EH (cell line): ENCODE results near the gene DTX3.
"Not testable (repeated sequence)": the region's sequence is repeated elsewhere in the genome, so short reads cannot be mapped to it uniquely, and the experiment has no call there.

Source experiments
- DNase-seq: peaks from one replicate; pipeline ENCODE4 v3.0.0-alpha.2; 2015; ENCODE audit warnings: low read depth

The DTX3 gene, protein sequence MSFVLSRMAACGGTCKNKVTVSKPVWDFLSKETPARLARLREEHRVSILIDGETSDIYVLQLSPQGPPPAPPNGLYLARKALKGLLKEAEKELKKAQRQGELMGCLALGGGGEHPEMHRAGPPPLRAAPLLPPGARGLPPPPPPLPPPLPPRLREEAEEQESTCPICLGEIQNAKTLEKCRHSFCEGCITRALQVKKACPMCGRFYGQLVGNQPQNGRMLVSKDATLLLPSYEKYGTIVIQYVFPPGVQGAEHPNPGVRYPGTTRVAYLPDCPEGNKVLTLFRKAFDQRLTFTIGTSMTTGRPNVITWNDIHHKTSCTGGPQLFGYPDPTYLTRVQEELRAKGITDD

DNA sequence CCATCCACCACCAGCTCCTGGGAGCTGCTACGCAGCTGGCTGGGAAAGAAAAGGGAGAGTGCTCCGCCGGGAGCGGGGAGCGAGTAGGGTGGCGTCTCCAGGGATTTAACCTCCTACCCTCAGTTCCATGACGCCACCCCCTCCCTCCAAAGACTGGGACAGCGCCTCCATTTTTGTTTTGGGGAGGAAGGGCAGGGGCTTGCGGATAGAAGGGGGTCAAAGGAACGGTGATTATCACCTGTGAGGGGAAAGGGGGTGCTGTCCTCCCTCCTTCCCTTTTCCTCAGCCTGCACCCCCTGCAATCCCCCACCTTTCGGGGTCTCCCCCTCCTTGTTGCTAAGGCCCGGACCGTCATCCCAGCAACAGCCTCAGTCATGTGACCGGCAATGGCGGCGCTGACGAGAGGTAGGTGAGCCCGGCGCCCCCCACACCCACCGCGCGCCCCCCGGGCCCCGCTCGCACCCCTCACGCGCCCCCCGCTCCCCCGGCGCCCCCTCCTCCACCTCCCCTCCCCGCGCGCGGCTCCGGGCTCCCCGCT is at the start of gene DTX3:
Gene DTX3 (plus strand): TSS at position 371 of the 538 bp plus-strand sequence. CDS start 1,694 bp downstream, outside the sequence.
- DNase-seq, result peak; percentile 41

DNA sequence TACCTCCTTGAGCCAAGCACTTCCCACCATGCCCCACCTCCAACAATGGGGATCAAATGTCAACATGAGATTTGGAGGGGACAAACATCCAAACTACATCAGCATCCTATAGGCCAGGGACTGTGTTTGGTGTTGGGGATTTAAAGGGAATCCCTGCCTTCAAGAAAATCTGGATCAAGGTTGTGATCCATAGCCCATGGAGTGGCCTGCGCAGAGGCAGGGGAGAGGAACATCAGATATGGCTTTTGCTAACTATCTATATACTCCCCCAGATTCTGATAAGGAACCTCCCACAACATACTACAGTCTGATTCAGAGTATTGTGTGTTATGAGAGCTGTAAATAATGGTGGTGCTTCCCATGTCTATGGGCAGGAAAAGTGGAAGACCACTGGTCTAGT is 49.7 kb upstream of the DTX3 start:
- no peak for DNase-seq

DNA sequence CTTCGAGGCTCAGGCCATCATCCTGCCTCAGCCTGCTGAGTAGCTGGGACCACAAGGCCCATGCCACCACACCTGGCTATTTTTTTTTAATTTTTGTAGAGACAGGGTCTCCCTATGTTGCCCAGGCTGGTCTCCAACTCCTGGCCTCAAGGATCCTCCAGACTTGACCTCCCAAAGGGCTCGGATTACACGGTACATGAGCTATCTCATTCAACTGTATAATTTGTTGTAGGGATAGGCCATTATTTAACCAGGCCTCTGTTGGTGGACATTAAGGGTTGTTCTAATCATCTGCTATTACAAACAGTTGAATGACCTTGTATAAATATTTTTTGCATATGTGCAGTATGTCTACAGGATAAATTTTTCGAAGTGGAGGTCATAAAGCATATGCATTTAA is 45.8 kb upstream of the DTX3 start:
- DNase-seq, result no peak

DNA sequence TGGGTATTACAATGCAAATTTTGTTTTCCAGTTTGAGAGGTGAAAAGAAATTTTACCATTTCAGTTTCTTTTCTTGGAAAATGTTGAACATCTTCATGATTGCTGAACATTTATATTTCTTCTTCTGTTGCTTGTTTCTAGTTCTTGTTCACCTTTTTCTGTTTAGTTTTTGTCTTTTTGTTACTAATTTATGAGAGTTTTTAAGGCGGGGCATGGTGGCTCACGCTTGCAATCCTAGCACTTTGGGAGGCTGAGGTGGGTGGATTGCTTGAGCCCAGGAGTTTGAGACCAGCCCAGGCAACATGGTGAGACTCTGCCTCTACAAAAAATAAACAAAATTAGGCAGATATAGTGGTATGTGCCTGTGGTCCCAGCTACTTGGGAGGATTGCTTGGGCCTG is 44.1 kb upstream of the DTX3 start:
- no peak for DNase-seq

DNA sequence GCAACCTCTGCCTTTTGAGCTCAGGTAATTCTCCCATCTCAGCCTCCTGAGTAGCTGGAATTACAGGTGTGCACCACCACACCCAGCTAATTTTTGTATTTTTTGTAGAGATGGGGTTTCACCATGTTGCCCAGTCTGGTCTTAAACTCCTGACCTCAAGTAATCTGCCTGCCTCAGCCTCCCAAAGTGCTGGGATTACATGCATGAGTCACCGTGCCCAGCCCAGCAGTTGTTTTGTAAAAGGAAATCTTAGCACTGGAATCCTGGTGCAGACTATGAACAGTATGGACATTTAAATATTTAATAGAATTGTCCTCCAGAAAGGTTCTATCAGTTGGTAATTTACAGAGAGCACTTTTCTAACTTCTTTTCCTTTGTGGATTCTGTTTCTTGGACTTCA is 43.5 kb upstream of the DTX3 start:
- peak; percentile 49 for DNase-seq

DNA sequence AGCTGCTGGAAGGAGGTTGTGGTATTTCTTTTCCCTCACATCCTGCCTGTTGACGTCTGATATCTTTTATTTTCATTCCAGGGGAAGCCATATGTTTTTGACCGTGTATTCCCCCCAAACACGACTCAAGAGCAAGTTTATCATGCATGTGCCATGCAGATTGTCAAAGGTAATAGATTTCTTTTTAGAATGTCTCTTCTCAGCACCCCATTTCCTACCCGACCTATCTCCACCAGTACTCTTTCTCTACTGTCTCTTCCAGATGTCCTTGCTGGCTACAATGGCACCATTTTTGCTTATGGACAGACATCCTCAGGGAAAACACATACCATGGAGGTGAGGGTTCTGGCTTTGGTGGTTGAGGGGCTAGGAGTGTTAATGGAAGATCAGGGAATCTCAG is 41.3 kb upstream of the DTX3 start:
- DNase-seq, result no peak

DNA sequence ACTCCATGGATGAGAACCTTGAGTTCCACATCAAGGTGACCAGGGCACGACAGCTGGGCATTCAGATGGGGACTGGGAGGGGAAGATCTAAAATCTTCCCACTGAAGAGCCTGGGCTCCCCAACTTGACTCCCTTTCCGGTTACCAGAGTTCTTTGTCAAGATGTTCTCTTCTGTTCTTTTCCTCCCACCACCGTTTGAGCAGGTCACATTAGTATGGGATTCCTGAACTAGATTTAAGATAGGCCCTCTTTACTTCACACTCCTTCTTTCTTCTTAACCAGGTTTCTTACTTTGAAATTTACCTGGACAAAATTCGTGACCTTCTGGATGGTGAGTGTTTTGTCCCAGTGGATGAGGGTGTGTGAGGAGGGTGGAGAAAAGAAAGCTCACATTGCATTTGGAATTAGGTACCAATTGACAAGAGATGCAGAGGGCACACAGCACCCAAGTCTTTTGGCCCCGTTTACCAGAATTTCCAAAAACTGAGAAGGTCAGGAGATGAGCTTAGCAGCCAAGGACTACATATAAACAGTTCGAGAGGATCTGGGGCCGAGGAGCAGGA is 40.4 kb upstream of the DTX3 start:
- DNase-seq, result no peak

DNA sequence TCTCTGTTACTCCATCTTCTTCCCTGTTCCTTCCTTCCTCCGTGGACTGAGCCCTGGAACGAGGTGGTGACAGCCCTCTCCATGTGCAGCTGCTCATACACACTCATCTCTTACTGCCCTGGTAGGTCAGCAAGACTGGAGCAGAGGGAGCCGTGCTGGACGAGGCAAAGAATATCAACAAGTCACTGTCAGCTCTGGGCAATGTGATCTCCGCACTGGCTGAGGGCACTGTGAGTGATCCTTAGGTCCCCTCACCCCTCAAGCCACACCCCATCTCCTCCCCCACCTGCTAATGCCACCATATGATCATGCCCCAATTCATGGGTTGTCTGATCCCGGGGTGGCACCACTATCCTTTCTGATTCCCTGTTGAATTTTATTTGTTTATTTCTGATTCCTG is 35.8 kb upstream of the DTX3 start:
- no peak for DNase-seq

DNA sequence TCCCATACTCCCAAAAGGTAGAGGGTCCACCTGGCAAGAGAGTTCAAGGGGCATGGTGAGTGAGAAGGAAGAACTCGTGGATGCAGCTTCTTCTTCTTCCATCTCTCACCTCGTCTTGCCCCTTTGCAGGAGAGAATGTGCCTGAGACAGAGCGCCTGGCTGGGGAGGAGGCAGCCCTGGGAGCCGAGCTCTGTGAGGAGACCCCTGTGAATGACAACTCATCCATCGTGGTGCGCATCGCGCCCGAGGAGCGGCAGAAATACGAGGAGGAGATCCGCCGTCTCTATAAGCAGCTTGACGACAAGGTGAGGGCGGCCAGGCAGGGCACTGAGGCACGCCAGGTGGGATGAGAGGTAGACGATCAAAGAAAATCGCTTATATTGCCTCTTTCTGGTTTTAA is 34.8 kb upstream of the DTX3 start:
- DNase-seq, result no peak

DNA sequence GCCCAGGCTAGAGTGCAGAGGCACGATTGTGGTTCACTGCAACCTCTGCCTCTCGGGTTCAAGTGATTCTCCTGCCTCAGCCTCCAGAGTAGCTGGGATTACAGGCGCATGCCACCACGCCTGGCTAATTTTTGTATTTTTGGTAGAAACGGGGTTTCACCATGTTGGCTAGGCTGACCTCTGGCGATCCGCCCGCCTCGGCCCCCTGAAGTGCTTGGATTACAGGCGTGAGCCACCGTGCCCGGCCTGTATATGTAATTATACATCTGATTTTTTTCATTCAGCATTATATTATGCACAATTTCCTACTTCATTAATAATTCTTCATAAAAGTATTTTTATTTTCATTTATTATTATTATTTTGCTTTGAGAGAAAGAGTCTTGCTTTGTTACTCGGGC is 34.2 kb upstream of the DTX3 start:
- not testable (repeated sequence) for DNase-seq

DNA sequence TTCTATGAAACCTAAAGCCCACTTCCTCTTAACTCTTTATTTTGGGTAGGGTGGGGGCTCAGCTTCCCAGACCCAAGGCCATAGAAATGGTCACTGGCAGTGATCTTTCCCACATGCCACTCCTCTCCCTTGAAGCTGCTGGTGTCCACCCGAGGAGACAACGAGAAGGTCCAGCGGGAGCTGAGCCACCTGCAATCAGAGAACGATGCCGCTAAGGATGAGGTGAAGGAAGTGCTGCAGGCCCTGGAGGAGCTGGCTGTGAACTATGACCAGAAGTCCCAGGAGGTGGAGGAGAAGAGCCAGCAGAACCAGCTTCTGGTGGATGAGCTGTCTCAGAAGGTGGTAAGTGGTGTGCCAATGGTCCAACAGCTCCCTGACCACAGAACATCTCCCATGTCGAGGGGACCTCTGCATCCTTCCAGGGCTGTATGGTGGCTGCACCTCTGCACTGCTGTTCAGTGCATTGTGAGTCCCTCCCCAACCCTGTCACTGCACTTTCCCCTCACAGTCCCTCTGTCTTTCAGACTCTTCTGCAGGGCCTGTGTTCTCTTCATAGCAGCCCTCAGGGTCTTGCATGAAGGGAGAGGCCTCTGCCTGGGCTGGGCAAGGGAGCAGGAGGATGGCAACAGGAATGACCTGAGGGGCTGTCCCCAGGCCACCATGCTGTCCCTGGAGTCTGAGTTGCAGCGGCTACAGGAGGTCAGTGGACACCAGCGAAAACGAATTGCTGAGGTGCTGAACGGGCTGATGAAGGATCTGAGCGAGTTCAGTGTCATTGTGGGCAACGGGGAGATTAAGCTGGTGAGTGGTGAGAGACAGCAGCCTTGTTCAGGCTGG is 32.5 kb upstream of the DTX3 start:
- no peak for DNase-seq

DNA sequence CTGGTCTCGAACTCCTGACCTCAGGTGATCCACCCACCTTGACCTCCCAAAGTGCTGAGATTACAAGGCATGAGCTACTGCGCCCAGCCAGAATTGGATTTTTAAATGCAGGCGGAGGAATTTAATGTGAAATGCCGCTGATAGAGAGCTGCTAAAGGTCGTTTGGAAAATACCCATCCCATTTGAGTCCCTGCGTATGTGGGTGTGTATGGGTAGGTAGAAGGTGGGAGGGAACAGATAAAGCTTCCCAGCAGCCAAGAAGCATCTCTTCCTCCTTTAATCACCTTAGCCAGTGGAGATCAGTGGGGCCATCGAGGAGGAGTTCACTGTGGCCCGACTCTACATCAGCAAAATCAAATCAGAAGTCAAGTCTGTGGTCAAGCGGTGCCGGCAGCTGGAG is 29.8 kb upstream of the DTX3 start:
- DNase-seq, result no peak

DNA sequence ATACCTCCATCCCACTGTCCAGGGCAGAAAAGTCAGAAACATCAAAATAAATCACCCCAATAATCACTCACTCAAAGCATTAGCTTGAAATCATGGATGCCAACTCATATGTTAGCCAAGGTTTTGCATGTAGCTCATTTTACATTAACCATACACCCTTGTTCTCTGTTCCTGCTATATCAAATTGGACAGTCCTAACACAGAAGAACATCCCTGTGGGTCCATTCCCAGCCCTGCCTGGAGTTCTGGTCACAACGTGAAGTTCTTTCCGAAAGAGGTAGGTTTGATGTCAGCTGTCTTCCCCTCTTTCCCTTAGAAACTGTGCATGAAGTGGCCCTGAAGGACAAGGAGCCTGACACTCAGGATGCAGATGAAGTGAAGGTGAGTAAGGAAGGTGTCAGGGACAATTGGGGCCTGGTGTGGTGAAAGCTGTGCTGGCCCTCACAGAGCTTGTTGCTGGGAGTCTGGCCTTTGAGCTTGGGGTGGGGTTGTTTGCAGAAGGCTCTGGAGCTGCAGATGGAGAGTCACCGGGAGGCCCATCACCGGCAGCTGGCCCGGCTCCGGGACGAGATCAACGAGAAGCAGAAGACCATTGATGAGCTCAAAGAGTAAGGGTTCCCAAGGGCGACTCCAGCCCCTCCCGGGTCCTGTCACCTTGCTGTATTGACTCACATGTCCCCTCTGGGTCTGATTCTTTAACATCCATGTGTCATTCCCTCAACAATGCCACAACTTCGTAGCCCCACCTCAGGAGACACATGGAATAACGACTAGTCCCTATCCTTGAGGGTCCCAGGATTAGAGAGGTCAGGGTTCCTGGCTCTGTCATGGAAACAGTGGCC is 28.6 kb upstream of the DTX3 start:
- no peak for DNase-seq

DNA sequence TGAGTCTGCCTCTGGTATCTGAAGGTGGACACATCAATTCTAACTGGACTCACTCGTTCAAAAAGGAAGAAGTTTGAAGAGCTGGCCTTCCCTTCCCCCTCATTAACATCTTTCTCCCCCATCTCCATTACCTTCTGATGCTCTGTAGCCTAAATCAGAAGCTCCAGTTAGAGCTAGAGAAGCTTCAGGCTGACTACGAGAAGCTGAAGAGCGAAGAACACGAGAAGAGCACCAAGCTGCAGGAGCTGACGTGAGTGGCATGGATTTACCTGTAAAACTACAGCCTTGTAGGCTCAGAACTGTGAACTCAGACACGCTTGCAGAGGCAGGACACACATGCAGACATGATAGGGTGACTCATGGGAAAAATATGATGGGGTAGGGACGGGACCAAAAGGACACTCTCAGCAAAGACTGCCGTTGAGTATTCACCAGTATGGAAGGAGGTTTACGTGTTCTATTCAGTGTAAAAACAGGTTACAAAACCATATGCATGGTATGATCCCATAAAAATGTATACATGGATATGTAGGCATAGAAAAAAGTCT is 27.9 kb upstream of the DTX3 start:
- peak; percentile 40 for DNase-seq

DNA sequence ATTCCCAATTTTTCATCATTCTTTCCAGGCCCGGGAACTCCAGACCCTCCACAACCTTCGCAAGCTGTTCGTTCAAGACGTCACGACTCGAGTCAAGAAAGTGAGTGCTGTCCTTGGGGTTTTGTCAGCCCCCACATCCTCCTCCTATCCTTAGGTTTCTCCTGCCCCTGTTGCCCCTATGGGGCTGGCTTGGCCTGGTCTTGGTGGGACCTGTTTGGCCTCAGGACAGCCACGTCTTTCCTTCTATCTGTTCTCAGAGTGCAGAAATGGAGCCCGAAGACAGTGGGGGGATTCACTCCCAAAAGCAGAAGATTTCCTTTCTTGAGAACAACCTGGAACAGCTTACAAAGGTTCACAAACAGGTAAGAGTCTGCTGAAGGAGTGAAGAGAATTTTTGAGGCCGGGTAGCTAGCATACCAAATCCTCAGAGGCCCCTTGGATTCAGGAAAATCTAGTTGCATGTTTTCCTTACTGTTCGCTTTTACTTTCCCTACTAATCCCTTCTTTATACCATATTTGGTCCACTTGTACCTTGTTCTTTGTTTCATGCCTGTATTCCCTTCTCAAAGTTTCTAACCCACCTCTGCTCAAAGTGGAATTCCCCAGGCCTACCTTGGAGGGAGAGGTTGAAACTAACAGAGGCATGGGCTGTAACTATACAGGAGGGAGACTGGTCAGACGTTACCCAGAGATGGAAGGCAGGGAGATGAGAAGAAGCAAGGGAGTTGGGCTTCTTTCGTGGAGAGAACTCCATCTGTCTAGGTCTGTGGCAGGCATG is 26.5 kb upstream of the DTX3 start:
- no peak for DNase-seq

DNA sequence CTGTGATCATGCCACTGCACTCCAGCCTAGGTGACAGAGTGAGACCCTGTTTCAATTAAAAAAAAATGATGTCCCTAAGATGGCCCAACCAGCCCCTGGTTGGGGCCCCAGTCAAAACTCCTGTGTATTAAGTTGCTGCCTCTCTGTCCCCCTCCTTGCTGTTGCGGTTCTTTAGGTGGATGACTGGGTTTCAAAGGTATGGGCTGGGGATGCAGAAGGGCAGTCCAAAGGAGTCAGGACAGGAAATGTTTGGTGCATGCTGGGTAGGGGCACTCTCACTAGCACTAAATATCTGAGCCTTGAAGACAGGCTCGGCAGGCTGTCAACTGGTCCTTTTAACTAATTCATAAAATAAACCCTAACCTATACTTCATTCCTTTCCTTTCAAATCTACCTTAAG is 25.6 kb upstream of the DTX3 start:
- peak; percentile 34 for DNase-seq

DNA sequence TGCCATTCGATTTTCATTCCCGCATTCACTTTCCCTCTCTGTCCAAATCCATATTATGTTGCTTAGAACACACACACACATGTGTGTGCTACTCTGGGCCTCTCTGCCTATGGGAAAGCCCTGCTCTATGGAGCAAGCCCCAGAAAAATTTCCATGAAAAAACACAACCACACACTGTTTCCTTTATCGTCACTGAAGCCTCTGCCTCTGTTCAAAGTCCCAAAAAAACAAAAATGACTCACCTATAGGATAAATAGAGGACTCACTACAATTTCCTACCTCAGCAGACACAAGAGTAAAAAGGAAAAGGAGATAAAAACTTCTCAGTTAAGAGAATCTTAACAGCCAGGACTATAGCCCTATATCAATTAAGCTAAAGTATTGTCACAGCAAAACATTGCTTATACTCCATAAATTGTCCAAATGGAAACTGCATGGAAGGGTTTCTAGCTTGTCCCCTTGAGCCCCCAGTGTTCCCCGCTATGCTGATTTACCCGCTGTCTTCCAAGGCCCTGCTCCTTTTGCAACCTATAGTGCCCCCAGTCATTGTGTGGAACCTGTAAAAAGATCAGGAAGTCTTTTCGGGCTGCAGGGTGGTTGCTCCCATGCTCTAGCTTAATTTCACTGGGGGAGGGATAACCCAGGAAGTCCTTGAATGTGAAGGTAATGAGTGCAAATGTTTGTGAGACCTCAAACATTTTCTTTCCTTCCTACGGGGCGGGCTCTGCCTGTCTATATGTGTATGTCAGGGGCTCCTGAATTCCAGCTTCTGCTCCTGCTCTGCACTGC is 24.8 kb upstream of the DTX3 start:
- no peak for DNase-seq

DNA sequence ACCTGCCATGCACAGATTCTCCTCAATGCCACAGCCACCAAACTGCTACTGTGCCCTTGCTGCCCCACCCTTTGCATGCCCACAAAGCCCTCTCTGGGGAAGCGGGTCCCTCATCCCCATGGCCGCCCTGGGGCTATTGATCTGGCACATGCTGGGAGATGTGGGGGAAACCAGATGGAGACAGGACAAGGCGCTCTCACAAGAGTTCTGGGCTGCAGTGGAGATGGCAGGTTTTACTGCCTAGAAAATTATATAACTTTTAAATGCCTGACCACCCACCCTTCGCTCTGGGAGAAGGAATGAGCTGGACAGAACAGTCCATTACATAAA is 24.2 kb upstream of the DTX3 start:
- no peak for DNase-seq

DNA sequence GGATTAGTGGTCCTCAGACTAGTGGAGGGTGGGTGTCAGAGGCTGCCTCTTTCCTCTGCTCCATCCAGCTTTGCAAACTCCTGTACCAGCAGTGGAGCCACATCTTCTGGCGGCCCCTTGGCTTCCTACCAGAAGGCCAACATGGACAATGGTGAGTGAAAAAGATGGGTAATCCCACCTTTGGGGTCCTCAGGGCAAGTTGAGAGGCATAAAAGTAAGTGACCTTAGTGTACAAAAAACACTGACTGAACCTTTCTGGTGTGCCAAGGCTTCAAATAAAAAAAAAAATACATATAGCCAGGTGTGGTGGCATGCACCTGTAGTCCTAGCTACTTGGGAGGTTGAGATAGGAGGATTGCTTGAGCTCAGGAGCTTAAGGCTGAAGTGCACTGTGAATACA is 22.8 kb upstream of the DTX3 start:
- no peak for DNase-seq

DNA sequence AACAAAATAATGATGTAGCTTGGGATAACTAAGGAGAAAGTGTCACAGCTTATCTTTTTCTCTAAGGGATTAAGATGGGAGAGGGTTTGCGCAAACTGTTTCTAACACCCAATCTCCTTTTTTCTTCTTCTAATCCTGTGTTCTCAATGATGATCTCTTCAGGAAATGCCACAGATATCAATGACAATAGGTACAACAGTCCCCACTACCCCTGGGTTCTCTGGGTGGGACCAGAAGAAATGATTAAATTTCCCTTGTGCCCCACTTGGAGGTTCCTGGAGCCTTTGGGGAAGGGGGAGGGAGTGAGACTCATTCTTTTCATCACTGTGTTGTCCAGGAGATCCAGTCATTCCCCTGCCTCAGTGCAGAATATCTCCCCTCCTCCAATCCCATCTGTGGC is 22.2 kb upstream of the DTX3 start:
- no peak for DNase-seq
